Neutrophil (primary cell): ENCODE results near the gene ACADVL.

ENCODE experiments used
- H3K27ac ChIP-seq: fragments of 200-600 bp; sonication (generic); 2 replicates; pipeline ENCODE4 v1.5.1; 2016; ENCODE audit warnings: mild to moderate bottlenecking, moderate library complexity
- H3K27me3 ChIP-seq: fragments of 200-600 bp; sonication (generic); 2 replicates; pipeline ENCODE4 v1.6.0; 2016; ENCODE audit warnings: mild to moderate bottlenecking
- H3K36me3 ChIP-seq: fragments of 200-600 bp; sonication (generic); 2 replicates; pipeline ENCODE4 v1.5.1; 2017
- H3K4me1 ChIP-seq, 2 experiments: fragments of 200-600 bp in 1 of 2; sonication (generic) in 1 of 2; 1 replicate in 1 of 2; 2 replicates in 1 of 2; pipeline versions ENCODE4 v1.5.1 to v1.6.1; 2013 to 2016; ENCODE audit warnings: low read depth in 1 of 2, low read length in 1 of 2, mild to moderate bottlenecking in 1 of 2, moderate library complexity in 1 of 2; ENCODE audit not compliant: control insufficient read depth in 1 of 2, insufficient read depth in 1 of 2
- H3K4me3 ChIP-seq, 2 experiments: fragments of 200-600 bp in 1 of 2; sonication (generic) in 1 of 2; 1 replicate in 1 of 2; 2 replicates in 1 of 2; pipeline ENCODE4 v1.5.1; 2013 to 2016; ENCODE audit warnings: low read depth in 1 of 2, low read length in 1 of 2, mild to moderate bottlenecking in 1 of 2, moderate library complexity in 1 of 2
- H3K9me3 ChIP-seq: fragments of 200-600 bp; sonication (generic); 2 replicates; pipeline ENCODE4 v1.5.1; 2016
- CTCF ChIP-seq: fragments of 200-600 bp; sonication (generic); IDR thresholded peaks from 2 replicates; pipeline ENCODE4 v1.5.1; 2016; ENCODE audit warnings: antibody characterized with exemption

ACADVL gene

GRCh38 chr17:7196651-7197401, 22.9 kb upstream of the ACADVL start:
- no peak overlapping the region for H3K4me3 ChIP-seq
- no peak for TF ChIP-seq CTCF
- H3K27ac ChIP-seq, result no peak overlapping the region
- H3K36me3 ChIP-seq, result no peaks in the 10 kb centered on the region
- no peaks in the 10 kb centered on the region for H3K27me3 ChIP-seq
- H3K4me1 ChIP-seq, result no peaks in the 10 kb centered on the region
- H3K9me3 ChIP-seq, result no peaks in the 10 kb centered on the region

- Histone ChIP-seq H3K27ac (no peak overlapping the region), H3K9me3 (no peaks in the 10 kb centered on the region), H3K4me1 (peaks cover 9 to 12% of the 10 kb centered on the region in 2 experiments), H3K27me3 (no peaks in the 10 kb centered on the region), H3K36me3 (no peaks in the 10 kb centered on the region), H3K4me3 (no peak overlapping the region)
- TF ChIP-seq CTCF, result no peak
Observed at GRCh38 chr17:7203391-7203790, 16.3 kb upstream of the ACADVL start.

- no peak for TF ChIP-seq CTCF
- Histone ChIP-seq H3K4me1 (peaks cover 9 to 12% of the 10 kb centered on the region in 2 experiments), H3K27ac (no peak overlapping the region), H3K4me3 (peak overlapping the region; percentile 45 to 67), H3K27me3 (no peaks in the 10 kb centered on the region), H3K9me3 (no peaks in the 10 kb centered on the region), H3K36me3 (no peaks in the 10 kb centered on the region)
Observed at GRCh38 chr17:7204336-7204735, 15.4 kb upstream of the ACADVL start.

- Histone ChIP-seq H3K27me3 (no peaks in the 10 kb centered on the region), H3K9me3 (no peaks in the 10 kb centered on the region), H3K4me1 (peaks cover 9 to 12% of the 10 kb centered on the region in 2 experiments), H3K27ac (no peak overlapping the region), H3K36me3 (no peaks in the 10 kb centered on the region), H3K4me3 (peak overlapping the region; percentile 45 to 67)
- no peak for TF ChIP-seq CTCF
Observed at GRCh38 chr17:7204828-7205461, 14.8 kb upstream of the ACADVL start.

GRCh38 chr17:7205561-7205960, 14.2 kb upstream of the ACADVL start:
- TF ChIP-seq CTCF, result no peak
- Histone ChIP-seq H3K9me3 (no peaks in the 10 kb centered on the region), H3K4me3 (no peak overlapping the region), H3K36me3 (no peaks in the 10 kb centered on the region), H3K4me1 (peaks cover 9 to 12% of the 10 kb centered on the region in 2 experiments), H3K27me3 (no peaks in the 10 kb centered on the region), H3K27ac (no peak overlapping the region)
